Astrocyte (in vitro differentiated cells and primary cell): ENCODE measurements around the gene FBN3.

Experiments used
- CTCF ChIP-seq: IDR thresholded peaks from 2 replicates; pipeline ENCODE4 v1.5.1; 2011; ENCODE audit warnings: low read depth, mild to moderate bottlenecking, inconsistent platforms, low read length, moderate library complexity; ENCODE audit not compliant: insufficient read depth
- EZH2 ChIP-seq: IDR thresholded peaks from 2 replicates; pipeline ENCODE4 v1.6.1; 2012; ENCODE audit warnings: mild to moderate bottlenecking, low read length, inconsistent platforms; ENCODE audit not compliant: insufficient read depth

GRCh38 chr19:8180018-8180417 is 30.6 kb upstream of the FBN3 start:
- TF ChIP-seq CTCF (no peak), EZH2 (no peak)
